HG03558 (cell line): ENCODE measurements around the gene RAB3GAP2.
A peak's percentile ranks its signal among the peaks of the same experiment; 100 is the strongest.
"Not testable (repeated sequence)": the region's sequence is repeated elsewhere in the genome, so short reads cannot be mapped to it uniquely, and the experiment has no call there.

Source experiments
- ATAC-seq: cut with Tn5 transposase; IDR thresholded peaks from one replicate; pipeline ENCODE4 v1.9.1; 2021; ENCODE audit warnings: moderate number of reproducible peaks; ENCODE audit not compliant: unreplicated experiment; ENCODE audit errors: extremely low read depth

Gene RAB3GAP2

DNA sequence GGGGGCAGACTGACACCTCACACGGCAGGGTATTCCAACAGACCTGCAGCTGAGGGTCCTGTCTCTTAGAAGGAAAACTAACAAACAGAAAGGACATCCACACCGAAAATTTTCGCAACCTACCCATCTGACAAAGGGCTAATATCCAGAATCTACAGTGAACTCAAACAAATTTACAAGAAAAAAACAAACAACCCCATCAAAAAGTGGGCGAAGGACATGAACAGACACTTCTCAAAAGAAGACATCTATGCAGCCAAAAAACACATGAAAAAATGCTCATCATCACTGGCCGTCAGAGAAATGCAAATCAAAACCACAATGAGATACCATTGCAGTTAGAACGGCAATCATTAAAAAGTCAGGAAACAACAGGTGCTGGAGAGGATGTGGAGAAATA lies 26.4 kb downstream of the RAB3GAP2 start:
- ATAC-seq, result not testable (repeated sequence)

DNA sequence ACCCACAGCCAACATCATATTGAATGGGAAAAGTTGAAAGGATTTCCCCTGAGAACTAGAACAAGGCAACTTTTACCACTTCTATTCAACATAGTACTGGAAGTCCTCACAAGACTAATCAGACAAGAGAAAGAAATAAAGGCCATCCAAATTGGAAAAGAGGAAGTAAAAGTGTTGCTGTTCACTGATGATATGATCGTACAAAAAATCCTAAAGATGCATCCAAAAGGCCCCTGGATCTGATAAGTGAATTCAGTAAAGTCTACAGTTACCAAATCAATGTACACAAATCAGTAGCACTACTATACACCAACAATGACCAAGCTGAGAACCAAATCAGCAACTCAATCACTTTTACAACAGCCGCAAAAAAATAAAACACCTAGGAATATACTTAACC lies 28.3 kb downstream of the RAB3GAP2 start:
- no peak for ATAC-seq

DNA sequence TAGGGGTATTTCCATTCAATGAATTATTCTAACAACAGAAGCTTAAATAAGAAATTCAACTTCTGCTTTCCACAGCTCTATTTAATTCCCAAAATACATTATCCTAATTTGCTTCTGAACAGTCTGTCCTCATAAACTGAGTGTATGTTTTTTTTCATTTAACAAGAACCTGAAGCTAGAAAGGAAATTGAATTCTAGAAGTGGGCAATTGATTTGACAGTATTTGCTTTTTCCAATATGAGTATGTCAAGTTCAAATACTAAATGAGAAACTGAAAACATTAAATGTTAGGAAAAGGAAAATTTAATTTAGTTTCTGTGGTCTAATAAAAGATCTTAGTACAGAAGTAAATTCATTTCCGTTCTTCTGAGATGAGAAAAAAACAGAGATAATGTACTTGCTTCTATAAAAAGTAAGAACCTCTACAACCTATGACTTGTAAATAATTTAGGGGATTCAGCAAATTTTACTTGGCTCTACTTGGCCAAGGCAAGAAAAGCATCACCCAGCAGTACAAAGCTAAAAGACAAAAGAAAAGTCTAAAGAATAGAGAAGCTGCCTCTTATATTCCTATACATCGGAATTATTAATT lies 31.1 kb downstream of the RAB3GAP2 start:
- ATAC-seq, result no peak

DNA sequence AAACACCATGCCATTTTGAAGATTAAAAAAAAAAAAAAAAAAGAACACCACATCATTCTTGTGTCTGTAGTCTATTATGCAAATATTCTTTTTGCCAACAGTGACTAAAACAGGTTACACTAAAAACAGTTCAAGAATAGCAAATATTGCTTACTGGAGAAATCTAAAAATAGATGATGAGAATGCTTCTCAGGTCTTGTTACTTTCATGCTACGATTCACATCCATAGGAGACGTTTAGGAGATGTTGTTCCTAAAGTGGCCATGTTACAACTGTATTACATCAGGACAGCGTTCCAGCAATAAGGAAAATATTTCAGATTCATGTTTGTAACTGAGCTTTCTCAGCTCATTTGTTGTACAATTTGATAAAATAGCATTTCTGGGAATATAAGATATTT lies 32.3 kb downstream of the RAB3GAP2 start:
- ATAC-seq, result no peak

DNA sequence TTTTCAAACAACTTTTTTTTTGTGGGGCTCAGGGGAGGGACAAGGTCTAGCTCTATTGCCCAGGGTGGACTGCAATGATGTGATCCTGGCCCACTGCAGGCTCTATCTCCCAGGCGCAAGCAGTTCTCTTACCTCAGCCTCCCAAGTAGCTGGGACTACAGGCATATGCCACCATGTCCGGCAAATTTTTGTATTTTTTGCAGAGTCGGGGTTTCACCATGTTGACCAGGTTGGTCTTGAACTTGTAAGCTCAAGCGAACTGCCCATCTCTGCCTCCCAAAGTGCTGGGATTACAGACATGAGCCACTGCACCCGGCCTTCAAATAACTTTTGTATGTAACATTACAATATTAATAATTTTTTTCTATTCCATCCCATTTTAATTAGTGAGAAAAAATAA lies 33.0 kb downstream of the RAB3GAP2 start:
- no peak for ATAC-seq

DNA sequence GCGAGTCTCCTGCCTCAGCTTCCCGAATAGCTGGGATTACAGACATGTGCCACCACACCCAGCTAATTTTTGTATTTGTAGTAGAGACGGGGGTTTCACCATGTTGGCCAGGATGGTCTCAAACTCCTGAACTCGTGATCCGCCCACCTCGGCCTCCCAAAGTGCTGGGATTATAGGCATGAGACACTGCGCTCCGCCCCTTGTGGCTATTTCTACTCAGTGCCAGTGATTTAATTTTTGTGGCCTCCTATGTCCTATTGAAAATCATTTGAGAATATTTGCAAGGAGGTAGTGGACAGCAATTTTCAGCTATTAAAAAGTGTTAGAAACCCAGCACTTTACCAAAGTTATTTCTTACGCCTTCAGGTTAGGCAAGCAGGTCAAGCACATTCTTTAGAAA lies 36.0 kb downstream of the RAB3GAP2 start:
- ATAC-seq, result not testable (repeated sequence)

DNA sequence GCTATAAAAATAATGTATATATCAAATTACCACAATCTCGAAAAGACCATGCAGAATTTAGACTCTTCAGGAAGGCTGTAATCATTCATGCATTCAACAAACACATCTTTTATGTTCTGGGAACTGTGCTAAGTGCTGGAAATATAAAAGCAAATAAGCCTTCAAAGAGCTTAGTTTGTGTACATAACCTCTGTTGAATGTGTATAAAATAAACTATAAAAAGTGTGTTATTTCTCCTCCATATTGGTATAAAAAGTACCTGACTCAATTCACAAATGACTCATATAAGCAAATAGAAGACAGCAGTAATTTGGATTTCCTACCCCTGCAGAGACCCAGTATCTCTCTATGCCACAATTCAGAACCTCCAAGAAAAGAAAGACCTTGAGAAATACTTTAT lies 36.8 kb downstream of the RAB3GAP2 start:
- ATAC-seq, result no peak

DNA sequence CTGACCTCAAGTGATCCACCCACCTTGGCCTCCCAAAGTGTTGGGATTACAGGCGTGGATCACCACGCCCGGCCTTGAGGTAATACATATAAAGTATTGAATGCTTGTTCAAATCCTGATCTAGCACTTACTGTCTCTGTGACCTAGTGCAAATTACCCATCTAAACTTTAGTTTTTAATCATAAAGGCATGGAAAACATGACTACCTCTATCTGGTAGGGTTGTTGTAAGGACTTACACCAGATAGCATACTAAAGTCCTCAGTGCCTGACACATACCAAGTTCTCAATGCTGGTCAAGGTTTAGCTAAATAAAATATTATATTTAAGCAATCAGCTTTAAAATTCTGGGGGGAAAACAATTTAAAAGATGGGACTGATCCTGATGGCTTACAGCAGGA lies 38.3 kb downstream of the RAB3GAP2 start:
- no peak for ATAC-seq

DNA sequence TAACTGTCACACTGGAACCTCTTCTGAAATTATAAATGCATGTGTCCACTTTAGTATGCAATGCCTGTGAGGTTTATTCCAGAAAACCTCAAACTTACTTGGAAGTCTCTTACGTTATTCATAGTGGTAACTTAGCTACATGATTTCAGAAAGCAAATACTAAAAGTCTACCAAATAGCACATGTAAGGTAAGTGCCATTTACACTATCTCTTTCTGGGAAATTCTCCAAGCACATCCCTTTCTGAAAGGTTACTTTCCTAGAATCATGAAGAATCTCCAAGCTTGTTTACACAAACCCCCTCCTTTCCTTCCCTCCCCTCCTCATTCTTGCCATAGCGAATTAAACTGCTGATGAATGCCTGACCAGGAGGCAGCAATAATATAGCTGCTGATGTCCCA lies 42.5 kb downstream of the RAB3GAP2 start:
- no peak for ATAC-seq

DNA sequence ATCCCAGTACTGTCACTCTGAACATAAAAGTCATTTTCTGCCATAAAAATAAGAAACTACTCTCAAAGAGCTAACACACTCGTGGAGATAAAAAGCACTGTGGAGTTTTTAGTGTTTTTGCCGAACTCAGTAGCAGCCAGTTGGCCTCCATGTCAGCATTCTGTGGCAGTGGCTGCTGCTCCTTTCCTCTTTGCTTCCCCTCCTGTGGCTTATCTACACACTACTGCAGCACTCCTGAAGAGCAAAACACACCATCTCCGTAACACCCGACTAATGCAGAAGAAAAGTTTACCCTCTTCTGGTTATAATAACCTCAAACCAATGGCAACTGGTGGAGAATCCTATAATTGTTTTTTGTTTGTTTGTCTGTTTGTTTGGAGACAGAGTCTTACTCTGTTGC lies 44.9 kb downstream of the RAB3GAP2 start:
- ATAC-seq, result no peak

DNA sequence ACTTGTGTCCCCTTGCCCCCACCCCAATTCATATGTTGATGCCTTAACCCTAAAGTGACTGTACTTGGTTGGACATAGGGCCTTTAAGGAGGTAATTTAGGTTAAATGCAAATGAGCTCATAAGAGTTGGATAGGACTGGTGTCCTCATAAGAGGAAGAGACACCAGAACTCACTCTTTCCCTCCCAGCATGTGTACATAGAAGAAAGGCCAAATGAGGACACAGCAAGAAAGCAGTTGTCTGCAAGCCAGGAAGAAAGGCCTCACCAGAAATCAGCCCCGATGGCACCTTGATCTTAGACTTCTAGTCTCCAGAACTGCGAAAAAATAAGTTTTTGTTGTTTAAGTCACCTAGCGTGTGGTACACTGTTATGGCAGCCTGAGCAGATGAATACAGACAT lies 45.5 kb downstream of the RAB3GAP2 start:
- ATAC-seq, result no peak

DNA sequence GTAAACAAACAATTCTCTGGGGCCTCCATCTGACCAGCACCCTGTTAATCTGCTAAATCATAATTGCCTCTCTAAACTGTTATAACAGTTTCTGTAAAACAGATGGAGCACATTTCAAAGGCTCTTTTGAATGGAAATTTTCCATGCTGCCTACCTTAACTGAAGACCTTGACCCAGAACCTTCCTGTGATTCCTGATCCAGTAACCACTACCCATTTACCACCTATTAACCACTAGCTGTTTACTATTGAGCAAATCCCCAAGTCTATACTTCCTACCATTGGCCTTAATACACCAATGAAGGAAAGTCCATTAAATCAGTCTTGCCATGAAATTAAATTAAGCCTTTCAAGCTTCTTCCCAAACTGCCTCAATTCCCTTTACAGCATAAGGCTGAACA lies 46.3 kb downstream of the RAB3GAP2 start:
- ATAC-seq, result no peak

DNA sequence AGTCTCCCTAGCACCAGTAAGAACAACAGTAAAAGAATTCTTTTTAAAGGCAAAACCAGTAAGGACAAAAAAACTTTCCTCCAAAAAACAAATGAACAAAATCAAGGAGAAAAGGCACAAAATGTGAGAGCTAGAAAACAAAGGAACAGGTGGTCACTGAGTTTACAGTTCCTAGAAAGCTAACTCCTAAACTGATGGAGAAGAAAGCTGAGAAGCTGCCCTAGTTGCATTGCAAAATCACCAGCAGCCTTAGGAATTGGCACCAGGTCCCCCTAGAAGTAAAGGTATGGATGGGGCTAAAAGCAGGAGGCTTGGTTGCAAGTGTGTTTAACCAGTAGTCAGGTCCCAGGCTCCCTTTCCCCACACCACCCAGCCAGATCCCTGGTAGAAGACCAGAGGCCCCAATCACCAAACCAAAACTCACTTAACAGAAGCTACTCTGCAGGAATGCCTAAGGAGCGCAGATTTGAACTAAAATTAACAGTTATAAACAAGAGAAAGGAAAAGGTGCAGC lies 47.6 kb downstream of the RAB3GAP2 start:
- ATAC-seq, result no peak

DNA sequence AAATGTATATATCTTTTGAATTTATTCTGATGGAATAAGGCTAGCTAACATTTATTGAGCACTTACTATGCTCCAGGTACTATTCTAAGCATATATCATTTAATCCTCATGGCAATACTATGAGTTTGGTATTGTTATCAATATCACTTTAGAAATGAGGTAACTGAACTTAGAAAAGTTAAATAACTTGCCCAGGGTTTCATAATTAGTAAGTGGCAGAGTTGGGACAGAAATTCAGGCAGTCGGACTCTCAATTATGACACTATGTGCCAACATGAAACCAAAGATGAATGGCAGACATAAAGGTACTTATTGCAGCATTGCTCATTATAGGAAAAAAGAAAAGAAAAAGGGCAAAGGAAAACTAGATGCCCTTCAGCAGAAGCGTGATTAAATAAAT lies 48.2 kb downstream of the RAB3GAP2 start:
- ATAC-seq, result no peak

DNA sequence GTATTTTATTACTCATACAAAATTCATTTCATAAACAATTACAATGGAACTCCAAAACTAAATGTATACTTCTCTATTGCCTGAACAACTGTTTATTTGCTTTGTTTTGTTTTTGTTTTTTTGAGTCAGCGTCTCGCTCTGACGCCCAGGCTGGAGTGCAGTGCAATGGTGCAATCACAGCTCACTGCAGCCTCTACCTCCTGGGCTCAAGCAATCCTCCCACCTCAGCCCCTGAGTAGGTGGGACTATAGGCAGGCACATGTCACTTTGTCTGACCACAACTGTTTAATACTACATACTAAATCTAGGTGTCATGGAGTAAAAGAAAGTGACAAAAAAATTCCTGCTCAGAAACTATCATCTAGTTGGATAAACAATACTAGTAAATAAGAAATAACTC lies 49.3 kb downstream of the RAB3GAP2 start:
- no peak for ATAC-seq

DNA sequence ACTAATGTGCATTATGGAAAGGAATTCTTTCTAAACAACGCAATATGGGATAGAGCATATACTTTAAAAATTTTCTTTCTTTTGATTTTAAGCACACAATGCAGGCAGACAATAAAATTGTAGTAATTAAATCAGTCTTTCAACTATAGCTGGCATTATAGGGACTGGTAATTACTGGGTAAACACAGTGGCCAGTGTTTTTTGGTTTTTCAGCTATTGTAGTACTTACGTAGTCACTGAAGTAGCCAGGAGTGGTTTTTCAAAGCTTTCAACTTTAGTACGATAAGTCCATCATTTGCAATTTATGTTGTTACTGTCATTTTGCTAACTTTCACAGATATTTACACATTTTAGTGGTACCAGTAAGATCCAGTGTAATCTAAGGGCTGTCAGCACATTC lies 50.6 kb downstream of the RAB3GAP2 start:
- no peak for ATAC-seq

DNA sequence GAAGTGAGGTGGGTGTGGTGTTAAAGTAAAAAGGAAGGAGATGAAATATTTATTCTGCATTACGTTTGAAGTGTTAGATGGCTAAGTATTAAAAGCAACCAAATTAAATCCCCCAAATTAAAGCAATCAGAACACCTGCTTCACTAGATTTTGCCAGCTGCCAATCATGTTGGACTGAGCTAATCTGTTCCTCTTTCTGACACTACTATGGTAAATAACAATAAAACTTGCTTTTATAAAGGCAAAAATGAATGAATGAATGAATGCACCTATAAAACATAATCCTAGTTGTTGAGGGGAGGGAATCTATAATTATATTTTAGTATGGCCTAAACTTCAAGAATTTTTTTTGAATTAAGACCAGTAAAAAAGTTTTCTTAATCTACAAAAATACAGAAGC lies 51.0 kb downstream of the RAB3GAP2 start:
- ATAC-seq, result no peak

DNA sequence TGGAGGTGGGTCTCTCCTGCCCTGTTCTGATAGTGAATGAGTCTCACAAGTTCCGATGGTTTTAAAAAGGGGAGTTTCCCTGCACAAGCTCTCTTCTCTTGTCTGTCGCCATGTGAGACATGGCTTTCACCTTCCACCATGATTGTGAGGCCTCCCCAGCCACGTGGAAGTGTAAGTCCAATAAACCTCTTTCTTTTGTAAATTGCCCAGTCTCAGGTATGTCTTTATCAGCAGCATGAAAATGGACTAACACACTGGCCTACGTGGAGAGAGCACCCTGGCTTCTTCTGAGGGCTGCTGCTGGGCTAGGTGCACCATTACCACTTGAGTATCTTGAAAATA lies 51.6 kb downstream of the RAB3GAP2 start:
- ATAC-seq, result not testable (repeated sequence)

DNA sequence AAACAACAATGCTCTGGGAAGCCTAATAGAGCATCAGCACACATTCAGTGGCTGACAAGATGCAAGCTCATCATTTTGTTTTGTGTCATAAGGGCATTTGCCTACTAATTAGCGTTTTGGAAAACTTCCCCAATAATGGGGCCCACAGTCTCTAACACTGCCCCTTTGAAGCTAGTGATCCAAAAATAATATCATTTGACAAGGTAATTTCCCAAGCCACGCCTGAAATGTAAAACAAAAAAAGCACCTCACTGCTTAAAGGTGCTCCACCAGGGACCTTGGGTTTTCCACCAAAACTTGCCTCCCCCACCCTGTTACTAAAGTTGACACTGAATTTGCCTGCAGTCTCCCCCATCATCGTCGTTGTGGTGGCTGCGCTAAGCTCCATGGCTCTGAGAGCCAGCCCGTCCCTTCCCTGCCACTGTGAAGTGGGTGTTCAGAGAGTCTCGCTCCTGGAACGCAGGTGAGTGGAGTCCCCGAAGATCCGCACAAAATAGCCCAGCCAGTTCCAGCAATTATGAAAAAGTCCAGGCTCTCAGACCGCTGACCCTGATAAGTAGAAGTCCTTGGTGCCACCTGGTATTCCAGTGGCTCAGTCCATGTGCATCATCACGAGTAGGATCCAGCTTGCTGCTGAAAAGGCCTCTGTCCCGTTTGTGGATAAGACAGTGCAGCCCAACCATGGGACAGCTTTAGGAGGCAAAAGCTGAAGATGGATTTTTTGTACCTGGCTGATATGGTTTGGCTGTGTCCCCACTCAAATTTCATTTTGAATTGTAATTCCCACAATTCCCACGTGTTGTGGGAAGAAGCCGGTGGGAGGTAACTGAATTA lies 52.2 kb downstream of the RAB3GAP2 start:
- peak; percentile 38 for ATAC-seq

DNA sequence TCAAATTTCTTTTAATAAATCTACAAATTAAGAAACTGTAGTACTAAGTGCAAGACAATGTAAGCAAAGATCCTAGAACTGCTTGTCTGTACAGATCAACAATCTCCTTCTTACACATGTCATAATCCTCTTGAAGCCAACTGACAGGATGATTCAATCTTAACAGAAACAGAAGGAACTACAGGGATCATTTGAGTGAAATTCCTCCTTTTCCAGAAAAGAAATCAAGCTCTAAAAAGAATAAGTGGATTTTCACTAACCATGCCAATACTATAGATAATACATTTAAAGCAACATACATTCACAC lies 53.2 kb downstream of the RAB3GAP2 start:
- no peak for ATAC-seq

DNA sequence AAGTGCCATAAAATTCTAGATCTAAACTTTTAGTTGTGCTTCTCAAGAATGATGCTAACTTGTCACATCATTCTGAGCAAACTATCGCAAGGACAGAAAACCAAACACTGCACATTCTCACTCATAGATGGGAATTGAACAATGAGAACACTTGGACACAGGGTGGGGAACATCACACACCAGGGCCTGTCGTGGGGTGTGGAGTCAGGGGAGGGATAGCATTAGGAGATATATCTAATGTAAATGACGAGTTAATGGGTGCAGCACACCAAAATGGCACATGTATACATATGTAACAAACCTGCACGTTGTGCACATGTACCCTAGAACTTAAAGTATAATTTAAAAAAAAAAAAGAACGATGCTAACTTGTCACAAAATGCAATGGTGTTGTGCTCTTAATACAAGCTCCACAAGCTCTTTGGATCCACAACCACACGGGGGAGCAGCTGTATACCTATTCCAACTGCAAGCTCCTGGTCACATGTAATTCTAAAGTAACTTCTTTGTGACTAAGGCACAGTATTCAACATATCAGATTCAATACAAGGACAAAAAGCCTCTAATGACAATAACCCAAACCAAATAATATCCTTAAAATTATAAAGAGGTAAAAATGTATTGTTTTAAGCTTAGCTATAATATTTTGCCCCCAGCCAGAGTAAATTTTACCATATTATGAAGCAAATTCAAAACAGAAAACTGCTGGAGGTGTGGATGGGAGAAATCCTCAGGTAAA lies 53.7 kb downstream of the RAB3GAP2 start:
- not testable (repeated sequence) for ATAC-seq
